A549 treated with AZD9567 at 1 μM for 4 hours (cell line): Measurements from ENCODE around the gene STX3. TPM values are rescaled to one million over a fixed set of nuclear protein-coding genes. Genes with fewer than 3 reads are reported as not detected.

Source experiments
- total RNA-seq: library from RNA; stranded (reverse); fragments of 200-300 nt; extraction: Qiagen RNA extraction; gene quantifications from 5 replicates; pipeline ENCODE4 v1.2.3, GENCODE V29; 2022; ENCODE audit not compliant: insufficient read depth

STX3 gene
- total RNA-seq, result 19.7 to 26.4 TPM (median 23.3 TPM) in 5 replicates

GRCh38 chr11:59754859-59755700, at the start of gene STX3:
Gene STX3, plus strand, starts transcription at chr11:59755376. Its CDS starts 230 bp downstream, at chr11:59755606.

GRCh38 chr11:59713745-59714144, 41.4 kb upstream of the STX3 start, which contains the start of gene OR10V1:
Gene OR10V1, minus strand, starts transcription at chr11:59713845. Its CDS starts 0 bp downstream, at chr11:59713845.

GRCh38 chr11:59810189-59810910, 55.2 kb downstream of the STX3 start, which contains the start of gene MRPL16:
Gene MRPL16, minus strand, starts transcription at chr11:59810778. Its CDS starts 120 bp downstream, at chr11:59810658.

GRCh38 chr11:59845399-59845798, 90.2 kb downstream of the STX3 start, which contains the start of gene CBLIF:
Gene CBLIF, minus strand, starts transcription at chr11:59845499. Its CDS starts 46 bp downstream, at chr11:59845453.

Other genes starting within 250 kb of the STX3 start
- gene OR4D9, start 243.8 kb upstream of the STX3 start, total RNA-seq, result not detected in 5 replicates
- 28.6 to 30.7 TPM (median 29.6 TPM) in 5 replicates for gene OSBP, start 139.6 kb upstream of the STX3 start, total RNA-seq
- gene PATL1, start 86.3 kb upstream of the STX3 start, total RNA-seq, result 41.1 to 51.4 TPM (median 45.7 TPM) in 5 replicates
- not detected in 5 replicates for gene OR10V1, start 41.5 kb upstream of the STX3 start, total RNA-seq
- gene MRPL16, start 55.4 kb downstream of the STX3 start, total RNA-seq, result 63.5 to 82.2 TPM (median 66.3 TPM) in 5 replicates
- gene CBLIF, start 90.1 kb downstream of the STX3 start, total RNA-seq, result not detected in 5 replicates
- gene TCN1, start 111.1 kb downstream of the STX3 start, total RNA-seq, result 0.09 to 0.26 TPM (median 0.20 TPM) in 3 of 5 replicates, not detected in the others
- gene OOSP3, start 123.4 kb downstream of the STX3 start, total RNA-seq, result not detected in 5 replicates
- not detected in 5 replicates for gene OOSP1, start 183.1 kb downstream of the STX3 start, total RNA-seq
- gene OOSP4A, start 208.7 kb downstream of the STX3 start, total RNA-seq, result not detected in 5 replicates